ENCODE data around the gene ATP6V0E2. TPM values are rescaled to one million over a fixed set of nuclear protein-coding genes. Genes with fewer than 3 reads are reported as not detected.
A peak's percentile ranks its signal among the peaks of the same experiment; 100 is the strongest.

Gene ATP6V0E2
- total and polyA plus RNA-seq, 12 donors = 27.5 to 119 (median 88.4) TPM

DNA sequence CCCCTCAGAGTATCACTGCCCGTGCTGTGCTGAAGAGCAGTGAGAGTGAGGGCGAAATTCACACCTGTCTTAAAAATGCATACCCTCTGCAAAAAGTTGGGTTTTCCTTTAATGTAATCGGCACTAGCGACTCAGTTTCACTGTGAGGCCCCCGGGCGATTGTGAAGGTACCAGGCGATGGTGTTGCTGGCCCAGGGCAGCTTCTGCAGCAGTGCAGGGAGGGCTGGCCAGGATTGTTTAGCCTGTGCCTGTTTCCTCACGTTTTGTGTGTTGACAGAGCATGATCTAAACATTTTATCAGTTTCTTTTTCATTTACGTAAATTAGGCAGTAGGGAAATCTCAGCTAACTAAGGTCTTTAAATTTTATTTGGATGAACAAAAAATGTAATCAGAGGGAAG lies 22.3 kb upstream of the ATP6V0E2 start:
- intact Hi-C loops (cut with DNase I) = no loop called here
- H3K4me3 ChIP-seq = no peak overlapping the region
- H3K9me3 ChIP-seq = no peaks in the 10 kb centered on the region
- ATAC-seq = no peak
- H3K27me3 ChIP-seq = no peaks in the 10 kb centered on the region
- WGBS, 2 donors = 93 to 96% methylated on average over 9 of the region's 9 CpGs
- no peak for DNase-seq
- peaks cover 5 to 21% (median 16%) of the 10 kb centered on the region in 9 donors for H3K4me1 ChIP-seq
- TF ChIP-seq, protein P1, sequence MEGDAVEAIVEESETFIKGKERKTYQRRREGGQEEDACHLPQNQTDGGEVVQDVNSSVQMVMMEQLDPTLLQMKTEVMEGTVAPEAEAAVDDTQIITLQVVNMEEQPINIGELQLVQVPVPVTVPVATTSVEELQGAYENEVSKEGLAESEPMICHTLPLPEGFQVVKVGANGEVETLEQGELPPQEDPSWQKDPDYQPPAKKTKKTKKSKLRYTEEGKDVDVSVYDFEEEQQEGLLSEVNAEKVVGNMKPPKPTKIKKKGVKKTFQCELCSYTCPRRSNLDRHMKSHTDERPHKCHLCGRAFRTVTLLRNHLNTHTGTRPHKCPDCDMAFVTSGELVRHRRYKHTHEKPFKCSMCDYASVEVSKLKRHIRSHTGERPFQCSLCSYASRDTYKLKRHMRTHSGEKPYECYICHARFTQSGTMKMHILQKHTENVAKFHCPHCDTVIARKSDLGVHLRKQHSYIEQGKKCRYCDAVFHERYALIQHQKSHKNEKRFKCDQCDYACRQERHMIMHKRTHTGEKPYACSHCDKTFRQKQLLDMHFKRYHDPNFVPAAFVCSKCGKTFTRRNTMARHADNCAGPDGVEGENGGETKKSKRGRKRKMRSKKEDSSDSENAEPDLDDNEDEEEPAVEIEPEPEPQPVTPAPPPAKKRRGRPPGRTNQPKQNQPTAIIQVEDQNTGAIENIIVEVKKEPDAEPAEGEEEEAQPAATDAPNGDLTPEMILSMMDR (IDR thresholded peaks at IDR 0.05) = no peak
- H3K36me3 ChIP-seq = peaks cover 0 to 58% (median 18%) of the 10 kb centered on the region in 9 donors
- no peak overlapping the region for H3K27ac ChIP-seq

DNA sequence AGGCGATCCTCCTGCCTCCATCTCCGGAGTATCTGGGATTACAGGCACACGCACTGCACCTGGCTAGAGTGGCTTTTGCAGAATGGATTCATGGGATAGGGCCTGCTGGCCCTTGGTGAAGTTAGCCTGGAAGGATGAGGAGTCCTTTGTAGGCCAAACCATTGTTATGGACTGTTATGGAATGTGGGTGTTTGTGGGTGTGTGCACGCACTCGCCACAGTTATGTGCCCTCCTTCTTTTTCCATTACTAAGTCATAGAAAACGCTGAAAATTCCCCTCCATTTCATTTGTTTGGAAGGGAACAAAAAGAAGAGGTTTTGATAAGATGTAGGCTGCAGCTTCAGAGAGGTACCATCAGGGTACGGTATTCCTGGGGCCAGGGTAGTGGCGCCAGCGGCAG lies 20.6 kb upstream of the ATP6V0E2 start:
- DNase-seq = no peak
- ATAC-seq = no peak
- H3K9me3 ChIP-seq = no peaks in the 10 kb centered on the region
- H3K27ac ChIP-seq = no peak overlapping the region
- TF ChIP-seq, protein P1 (IDR thresholded peaks at IDR 0.05) = no peak
- H3K4me1 ChIP-seq = peaks cover 5 to 21% (median 16%) of the 10 kb centered on the region in 9 donors
- peaks cover 0 to 48% (median 11%) of the 10 kb centered on the region in 9 donors for H3K36me3 ChIP-seq
- no peaks in the 10 kb centered on the region for H3K27me3 ChIP-seq
- intact Hi-C loops (cut with DNase I) = no loop called here
- 94 to 95% methylated on average over 9 of the region's 9 CpGs for WGBS, 2 donors
- no peak overlapping the region for H3K4me3 ChIP-seq

DNA sequence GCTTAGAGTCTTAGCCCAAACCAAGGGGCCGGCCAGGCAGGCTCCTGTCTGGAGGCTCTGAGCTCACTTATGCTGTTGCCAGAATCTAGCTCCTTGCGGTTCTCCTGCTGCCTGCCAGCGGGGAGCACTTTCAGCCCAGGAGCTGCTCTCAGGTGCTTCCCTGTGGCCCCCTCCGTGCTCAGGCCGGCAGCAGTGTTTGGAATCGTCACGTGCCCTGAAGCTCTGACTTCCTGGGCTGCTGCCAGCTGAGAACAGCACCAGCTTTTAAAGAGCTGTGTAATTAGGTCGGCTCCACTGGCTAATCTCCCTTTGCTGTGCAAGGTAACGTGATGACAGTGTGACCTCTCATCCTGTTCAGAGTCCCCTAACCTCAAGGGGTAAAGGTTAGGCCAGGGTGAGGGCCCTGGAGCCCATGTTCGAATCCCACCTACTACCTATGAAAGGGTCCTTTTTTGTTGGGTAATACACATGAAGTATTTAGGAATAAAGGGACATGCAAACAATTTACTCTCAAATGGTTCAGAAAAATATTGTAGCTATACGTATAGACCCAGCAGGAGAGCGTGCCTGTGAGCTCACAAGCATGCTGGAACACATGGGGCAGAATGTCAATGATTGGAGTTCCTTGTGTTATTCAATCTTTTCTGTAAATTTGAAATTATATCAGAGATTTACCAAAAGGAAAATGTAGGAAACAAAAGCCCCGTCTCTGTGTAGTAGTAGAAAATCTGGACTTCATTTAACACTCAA lies 19.0 kb upstream of the ATP6V0E2 start:
- DNase-seq (peak; percentile 64 to 71), ATAC-seq (peak; percentile 63 to 93 (median 84))
- Histone ChIP-seq H3K4me1 (peaks cover 5 to 21% (median 16%) of the 10 kb centered on the region in 9 donors), H3K27me3 (no peaks in the 10 kb centered on the region), H3K9me3 (no peaks in the 10 kb centered on the region), H3K27ac (peak overlapping the region in 6 of 10 donors; percentile 8 to 55 (median 34)), H3K4me3 (no peak overlapping the region), H3K36me3 (peaks cover 0 to 39% (median 14%) of the 10 kb centered on the region in 9 donors)
- WGBS, 2 donors = 39 to 45% methylated on average over 13 of the region's 13 CpGs
- intact Hi-C loops (cut with DNase I) = no loop called here
- TF ChIP-seq, protein P1 (IDR thresholded peaks at IDR 0.05) = no peak

DNA sequence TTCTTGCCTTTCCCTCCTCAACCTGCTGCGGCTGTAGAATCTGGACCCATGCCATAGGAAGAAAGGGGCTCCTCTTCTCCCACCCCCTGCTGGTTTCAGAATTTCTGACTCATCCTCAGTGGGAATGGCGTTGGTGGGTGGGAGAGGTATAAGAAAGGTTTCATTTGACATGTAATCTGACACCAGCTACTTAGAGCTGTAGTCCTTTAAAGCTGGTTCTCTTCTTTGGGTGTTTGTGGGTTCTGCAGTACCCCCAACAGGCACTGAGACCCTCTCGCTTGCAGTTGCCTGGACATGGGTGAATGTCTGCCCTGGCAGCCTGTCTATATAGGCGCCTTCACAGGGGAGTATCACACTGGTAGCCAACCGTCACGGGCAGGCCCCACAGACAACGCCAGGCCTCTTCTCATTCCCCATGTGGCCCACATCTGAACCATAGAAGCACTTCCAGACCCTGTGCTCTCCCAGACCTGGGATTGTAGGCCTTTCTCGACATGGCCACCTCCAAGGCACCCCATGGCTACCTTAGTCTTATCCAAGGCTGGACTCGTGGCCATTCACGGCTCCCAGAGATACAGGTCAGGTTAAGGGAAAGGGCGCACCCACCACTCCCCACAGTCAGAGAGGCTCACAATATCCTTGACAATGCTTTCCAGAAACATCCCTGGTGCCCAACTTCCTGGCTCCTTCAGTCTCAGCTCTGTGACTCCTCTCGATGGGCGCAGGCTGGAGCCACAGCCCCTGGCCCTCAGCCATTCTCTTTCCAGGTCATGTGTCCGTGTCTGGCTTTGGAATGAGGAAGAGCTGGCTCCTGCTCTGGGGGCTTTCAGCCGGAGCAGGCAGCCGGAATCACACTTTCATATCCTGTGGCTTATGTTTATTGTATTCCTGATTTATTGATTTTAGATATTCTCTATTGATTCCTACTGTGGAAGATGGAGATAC lies 18.1 kb upstream of the ATP6V0E2 start:
- peak in 6 of 8 donors; percentile 33 to 56 (median 48) for ATAC-seq
- DNase-seq = no peak
- Histone ChIP-seq H3K27me3 (no peaks in the 10 kb centered on the region), H3K4me1 (peaks cover 5 to 21% (median 16%) of the 10 kb centered on the region in 9 donors), H3K36me3 (peaks cover 0 to 40% (median 23%) of the 10 kb centered on the region in 9 donors), H3K4me3 (no peak overlapping the region), H3K9me3 (no peaks in the 10 kb centered on the region), H3K27ac (peak overlapping the region in 6 of 10 donors; percentile 8 to 55 (median 28))
- TF ChIP-seq, protein P1 (IDR thresholded peaks at IDR 0.05) = no peak
- WGBS, 2 donors = 61 to 68% methylated on average over 16 of the region's 16 CpGs
- intact Hi-C loops (cut with DNase I) = no loop called here
